HG03139 (cell line): ENCODE measurements around the gene FAN1.

Experiments
- ATAC-seq: cut with Tn5 transposase; IDR thresholded peaks from one replicate; pipeline ENCODE4 v1.9.1; 2021; ENCODE audit not compliant: unreplicated experiment

Gene FAN1

DNA sequence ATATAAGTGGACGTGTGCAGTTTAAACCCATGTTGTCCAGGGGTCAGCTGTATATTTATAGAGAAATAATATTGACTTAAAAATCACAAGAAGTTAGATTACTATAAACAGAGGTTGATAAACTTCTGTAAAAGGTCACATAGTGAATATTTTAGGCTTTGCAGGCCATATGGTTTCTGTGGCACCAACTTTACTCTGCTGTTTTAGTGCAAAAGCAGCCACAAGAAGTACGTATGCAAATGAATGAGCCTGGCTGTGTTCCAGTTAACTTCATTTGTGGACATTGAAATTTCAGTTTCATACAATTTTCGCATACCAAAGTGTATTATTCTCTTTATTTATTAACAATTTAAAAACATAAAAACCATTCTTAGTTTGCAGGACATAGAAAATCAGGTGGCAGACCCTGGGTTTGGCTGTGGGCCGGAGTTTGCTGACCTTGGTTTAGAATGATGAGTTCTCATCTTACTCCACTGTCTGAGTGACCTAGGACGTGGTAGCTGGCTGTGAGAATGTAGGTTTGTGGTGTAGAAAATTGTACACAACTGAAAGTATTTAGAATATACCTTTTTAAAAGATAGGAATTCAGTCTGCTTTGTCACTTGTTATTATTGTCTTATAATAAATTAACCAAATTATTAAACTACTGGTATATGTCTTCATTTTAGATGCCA, 16.3 kb downstream of the FAN1 start:
- ATAC-seq = no peak

DNA sequence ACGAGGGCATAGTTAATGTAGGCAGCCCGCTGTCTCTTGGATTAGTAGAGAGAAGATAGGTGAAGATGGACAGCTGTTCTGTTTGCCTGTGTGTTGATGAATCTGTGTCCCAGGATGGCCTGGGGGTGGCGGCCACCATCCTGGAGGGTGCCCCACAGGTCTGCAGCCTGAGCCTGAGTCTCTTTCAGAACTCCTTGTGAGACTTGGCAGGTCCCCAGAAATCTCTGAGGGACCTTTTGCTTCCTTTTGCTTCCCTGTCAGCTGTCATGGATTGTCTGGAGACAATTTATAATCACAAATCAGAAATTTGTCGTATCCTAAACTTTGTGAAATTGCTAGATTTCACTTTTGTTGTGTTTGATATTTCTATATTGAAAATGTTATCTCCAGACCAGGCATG, 17.4 kb downstream of the FAN1 start:
- no peak for ATAC-seq

DNA sequence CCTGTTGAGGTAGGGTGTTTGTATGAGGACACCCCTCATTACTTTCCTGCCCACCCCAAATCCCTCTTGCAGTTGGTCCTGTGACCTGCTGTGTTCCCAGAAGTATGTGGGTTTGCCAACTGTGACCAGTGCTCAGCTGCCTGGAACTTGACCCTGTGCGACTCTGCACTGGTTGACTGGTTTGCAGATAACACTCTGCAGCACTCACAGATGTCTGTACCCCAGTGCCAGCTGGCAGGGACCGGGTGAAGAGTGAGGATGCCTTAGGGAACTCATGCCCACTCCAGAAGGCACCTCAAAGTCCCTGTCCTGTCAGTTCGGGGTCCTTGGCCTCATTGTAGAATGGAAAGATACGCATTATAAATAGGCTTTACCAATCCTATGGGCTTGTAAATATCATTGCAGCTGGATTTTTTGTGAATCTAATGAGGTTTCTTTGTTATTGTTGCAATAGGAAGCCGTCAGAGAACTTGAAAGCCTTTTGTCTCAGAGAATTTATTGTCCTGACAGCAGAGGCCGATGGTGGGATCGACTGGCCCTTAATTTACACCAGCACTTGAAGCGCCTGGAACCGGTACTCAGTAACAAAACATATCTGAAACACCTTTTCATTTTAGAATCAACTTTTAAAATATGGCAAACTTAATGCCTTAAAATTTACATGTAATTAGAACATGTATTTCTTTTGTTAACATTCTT, 18.2 kb downstream of the FAN1 start:
- ATAC-seq = no peak

DNA sequence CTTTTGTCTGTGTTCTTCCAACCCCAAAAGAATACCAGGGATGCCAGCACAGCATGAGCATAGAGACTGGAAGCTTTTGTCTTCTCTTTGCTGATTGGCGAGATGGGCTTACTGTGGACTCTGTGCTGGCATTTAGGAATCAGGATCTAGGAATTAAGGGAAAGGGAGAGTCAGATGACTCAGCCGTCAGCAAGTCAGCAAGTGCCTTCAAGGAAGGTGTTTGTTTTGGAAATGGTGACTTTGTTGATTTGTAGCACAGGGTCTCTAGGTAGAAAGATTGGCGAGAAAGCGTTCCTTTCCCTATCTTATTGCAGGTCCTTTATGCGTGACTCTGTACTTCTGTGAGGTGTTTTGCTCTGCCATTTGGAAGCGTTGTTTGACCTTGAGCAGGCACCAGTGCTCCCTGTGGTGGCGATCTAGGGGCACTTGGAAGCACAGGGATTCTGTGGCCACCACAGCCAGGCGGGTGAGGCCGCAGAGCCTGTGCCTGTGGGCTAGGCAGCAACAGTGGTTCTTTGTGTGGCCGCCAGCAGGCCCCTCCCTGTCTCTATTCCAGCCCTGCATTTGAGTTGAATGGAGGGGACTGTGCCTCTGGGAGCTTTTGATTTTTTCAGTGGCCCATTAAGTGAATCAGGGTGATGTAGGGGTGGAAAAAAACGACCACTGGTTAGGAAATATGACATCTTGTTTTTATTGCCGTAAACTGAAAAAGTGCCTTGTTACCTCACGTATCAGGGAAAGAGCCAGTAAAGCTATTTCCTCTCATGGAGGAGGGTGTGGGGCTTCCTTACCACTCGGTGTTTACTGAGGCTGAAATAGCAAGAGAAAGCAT, 19.0 kb downstream of the FAN1 start:
- ATAC-seq = no peak

DNA sequence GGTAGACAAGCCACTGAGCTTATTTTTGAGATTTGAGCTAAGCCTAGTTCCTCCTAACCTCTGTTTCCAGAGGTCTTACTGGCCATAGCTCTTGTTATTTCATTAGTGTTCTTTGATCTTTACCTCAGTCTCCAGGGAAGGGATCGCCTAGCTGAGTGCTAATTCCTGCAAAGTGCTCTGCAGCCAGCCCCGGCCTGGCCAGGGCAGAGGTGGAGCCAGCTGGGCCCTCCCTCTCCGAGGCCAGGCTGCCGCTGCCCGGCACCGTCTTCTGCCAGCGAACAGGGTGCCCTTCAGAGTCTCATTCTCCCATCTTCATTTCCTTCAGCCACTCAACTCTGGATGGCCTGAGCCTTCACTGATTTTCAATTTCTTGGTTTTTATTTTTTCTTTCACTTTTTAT, 19.7 kb downstream of the FAN1 start:
- no peak for ATAC-seq

DNA sequence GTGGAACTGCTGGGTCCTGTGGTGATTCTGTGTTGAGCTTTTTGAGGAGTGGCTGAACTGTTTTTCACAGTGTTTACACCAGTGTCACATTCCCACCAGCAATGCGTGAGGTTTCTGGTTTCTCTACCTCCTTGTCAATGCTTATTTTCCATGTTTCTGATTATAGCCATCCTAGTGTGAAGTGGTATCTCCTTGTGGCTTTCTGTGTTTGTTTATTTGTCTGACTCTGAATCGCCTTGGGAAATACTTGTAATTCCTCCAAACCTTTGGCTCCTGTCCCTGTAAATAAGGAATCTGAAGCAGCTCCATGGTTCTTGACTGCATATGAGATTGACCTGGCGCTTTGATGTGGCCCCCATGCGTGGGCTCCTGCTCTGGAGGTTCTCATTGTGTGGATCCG, 20.6 kb downstream of the FAN1 start:
- no peak for ATAC-seq

DNA sequence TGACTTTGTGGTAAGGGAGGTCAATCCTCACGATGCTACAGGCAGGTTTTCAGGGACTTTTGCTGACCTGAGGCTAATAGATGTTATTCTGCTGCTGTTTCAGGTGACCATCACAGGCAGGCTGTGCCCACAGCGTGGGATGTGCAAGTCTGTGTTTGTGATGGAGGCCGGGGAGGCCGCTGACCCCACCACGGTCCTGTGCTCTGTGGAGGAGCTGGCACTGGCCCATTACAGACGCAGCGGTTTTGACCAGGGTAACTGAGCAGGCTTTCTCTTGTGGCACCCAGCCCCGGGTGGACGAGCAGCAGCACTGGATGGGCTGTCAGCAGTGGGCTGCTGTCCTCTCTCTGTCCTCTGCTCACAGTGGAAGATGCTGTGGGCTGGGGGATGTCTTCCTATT, 22.0 kb downstream of the FAN1 start:
- no peak for ATAC-seq

DNA sequence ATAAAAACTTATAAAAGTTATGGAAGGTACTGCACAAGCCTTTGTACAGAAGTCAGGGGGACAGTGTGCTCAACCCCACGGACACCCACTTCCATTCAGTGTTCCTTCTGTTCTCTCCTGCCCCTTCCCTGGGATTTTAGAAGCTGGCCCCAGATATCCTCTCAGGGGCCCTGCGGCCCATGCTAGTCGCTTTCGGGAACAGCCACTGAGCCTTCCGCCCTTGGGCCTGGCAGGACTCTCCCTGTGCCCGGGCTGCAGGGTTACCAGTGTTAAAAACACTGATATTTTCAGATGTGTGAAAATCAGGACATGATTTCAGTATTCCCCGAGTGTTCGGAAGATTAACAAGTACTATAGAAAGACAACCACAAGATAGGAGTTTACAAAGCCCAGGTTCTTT, 22.4 kb downstream of the FAN1 start:
- no peak for ATAC-seq

DNA sequence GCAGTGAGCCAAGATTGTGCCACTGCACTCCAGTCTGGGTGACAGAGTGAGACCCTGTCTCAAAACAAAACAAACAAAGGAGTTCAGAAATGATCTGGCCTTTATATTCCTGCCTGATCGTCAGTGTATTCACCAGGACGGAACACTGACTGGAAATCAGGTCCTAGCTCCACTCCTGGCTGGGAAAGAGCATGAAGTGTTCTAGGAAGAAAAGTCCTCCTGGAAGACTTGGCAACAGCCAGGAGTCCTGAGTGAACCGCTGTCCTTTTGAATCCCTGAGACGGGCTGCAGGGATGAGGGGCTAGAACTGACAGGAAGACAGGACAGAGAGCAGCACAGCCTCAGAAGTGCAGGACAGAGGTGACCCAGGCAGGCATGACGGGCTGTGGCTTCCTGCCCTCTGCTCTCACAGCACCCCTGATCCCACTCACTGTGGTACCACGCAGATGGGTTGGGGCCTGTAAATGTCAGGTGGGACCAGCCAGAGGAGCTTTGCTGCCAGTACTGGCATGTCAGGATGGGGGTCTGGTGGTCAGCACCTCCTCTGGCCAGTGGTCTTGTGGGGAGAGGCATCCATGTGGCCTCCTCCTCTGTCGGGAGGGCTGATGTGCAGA, 23.5 kb downstream of the FAN1 start:
- ATAC-seq = no peak

DNA sequence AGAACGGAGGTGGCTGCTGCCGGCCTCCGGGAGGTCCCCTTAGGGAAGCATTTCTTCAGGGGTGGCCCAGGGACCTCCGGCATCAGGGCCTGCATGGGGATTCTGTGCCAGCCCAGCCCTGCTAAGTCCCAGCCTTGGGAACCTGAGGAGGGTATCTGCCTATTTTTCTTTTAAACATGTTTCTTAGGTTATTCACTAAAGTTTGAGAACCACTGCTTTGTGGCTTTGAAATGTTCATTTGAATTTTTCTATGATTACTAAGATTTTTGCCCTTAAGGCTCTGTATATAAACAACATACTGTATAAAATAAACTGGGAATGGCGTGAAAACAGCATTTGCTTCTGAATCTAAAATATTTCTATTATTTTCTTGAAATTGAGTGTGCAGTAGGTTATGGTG, 24.4 kb downstream of the FAN1 start:
- ATAC-seq = no peak

DNA sequence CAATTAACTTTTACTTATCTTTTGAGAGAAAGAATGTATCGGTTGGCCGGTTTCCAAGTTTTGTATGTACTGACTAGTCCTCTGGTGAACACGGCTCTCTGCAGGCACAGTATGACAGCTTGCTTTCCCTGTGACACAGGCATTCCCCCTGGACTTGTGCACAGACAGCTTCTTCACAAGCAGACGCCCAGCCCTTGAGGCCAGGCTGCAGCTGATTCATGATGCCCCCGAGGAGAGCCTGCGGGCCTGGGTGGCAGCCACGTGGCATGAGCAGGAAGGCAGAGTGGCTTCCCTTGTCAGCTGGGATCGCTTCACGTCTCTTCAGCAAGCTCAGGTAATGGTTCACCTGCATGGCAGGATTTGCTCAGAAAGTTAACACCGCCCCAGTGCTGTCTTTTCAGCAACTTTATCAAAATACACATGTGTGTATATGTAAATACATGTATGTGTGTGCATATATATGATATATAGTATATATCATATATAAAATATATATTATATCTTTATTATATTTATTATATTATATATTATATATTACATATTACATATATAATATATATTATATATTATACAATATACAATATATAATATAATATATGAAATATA, 25.5 kb downstream of the FAN1 start:
- no peak for ATAC-seq

DNA sequence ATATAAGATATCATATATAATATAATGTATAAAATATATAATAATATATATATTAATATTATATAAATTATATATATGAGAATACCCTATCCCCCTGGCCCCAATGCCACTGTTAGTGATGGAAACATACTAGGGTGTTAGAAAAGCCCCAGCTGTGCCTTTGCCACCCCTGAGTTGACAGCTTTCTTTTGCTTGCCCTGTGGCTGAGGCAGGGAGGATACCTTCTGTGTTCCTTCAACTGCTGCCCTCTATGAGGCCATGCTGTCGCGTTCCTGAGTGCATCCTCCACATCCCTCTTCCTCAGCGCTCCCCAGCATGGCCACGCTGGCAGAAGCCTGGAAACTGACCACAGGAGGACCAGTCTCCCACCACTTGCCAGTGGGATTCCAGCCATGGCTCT, 26.3 kb downstream of the FAN1 start:
- ATAC-seq = no peak

DNA sequence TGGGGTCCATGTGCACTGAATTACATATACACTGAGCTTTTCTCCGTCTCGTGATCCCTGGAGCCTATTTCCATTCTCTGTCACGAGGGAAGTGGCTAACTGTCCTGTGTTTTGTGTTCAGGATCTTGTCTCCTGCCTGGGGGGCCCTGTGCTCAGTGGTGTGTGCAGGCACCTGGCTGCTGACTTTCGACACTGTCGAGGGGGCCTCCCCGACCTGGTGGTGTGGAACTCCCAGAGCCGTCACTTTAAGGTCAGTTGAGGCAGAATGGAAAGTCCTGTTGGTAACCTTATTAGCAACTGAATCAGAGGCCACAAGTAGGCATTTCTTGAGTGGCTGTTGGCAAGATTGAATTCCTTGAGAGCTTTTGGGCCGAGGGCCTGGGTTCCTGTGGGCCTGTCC, 26.7 kb downstream of the FAN1 start:
- ATAC-seq = no peak

DNA sequence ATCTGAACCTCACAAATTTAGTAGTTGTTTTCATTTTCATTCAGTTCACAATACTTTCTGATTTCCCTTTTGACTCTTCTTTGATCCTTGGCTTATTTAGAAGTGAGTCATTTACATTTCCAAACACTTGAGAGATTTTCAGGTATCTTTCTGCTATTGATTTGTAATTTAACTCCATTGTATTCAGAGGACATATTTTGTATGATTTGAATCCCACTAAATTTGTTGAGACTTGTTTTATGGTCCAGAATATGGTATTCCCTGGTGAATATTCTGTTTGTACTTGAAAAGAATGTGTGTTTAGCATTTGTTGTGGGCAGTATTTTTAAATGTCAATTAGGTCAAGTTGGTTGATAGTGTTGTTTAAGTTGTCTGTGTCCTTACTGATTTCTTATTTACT, 29.6 kb downstream of the FAN1 start:
- no peak for ATAC-seq

DNA sequence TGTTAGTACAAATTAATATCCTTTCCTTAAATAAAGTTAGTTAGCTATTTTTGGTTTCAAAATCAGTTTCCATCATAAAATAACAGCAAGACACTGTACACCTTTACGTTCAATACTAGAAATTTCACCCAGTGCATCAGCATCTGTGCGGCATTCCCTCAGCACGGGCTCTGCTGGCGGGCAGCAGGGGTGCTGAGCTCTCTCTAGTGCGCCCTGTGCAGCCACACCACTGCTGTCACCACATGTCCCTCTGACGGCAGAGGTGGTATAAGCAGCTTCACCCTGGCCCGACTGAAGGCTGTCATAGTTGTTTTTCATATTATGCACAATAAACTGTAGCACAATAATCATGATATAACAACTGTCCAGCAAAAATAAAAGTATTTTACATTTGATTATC, 35.4 kb downstream of the FAN1 start:
- ATAC-seq = no peak

DNA sequence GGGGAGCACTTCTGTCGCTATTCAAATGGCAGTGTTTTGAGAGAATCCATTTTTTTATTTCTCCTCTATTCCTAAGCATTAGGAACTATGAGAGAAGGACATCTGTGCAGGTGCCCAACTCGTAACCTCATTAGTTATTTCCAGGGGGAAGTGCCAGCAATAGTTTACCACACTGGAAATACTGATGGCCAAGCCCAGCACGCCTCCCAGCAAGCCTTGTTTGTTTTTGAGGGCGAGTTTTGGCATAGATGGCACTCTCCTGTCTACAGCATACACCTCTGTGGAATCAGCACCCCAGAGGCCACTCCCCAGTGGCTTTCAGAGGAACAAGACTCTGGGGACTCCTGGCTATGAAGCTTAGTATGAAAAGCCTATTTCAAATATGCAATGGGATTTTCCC, 36.6 kb downstream of the FAN1 start:
- ATAC-seq = no peak

DNA sequence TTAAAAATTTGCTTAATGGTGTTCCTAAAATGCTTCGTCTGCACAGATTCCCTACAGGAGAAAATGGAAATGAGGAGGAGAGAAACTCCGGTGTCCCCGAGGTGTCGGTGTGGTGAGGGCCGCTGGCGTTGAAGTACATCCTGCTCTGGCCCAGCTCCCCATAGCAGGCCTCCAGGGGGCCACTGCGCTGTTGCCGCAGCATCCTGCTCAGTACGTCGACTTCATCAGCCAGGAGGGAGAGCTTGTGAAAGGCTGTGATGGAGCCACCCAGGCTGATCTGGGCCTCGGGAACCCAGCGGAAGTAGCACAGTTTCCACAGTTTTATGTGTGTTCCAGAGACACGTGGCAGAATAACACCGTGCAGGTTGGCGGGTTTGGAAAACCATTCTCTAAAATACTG, 37.8 kb downstream of the FAN1 start:
- no peak for ATAC-seq

DNA sequence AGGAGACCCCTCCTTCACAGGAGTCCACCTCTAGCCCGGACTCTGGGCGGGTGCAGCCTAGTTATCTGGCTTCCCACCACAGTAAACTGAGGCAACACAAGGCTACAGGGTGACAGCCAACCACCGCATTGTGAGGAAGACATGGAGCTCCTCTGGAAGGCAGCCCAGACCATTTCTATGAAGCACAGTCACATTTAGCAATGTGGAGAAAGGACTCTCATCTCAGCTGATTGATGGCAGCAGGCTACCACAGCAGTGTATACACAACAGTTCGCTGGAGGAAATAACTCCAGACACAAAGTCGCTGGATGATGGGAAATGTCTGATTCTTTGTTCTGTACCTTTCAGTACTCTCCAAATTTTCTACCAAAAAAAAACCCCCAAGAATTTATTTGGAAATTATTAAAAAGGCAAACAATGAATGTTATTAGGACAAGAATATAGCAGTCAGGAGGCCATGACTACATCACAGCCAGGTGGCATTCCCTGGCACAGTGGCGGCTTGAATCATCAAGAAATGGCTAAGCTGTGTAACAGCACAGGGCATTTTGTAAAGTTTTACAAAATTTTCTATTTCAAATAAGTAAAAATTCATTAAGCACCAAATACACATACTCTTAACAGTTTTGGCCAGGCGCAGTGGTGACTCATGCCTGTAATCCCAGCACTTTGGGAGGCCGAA, 40.1 kb downstream of the FAN1 start:
- ATAC-seq = no peak

DNA sequence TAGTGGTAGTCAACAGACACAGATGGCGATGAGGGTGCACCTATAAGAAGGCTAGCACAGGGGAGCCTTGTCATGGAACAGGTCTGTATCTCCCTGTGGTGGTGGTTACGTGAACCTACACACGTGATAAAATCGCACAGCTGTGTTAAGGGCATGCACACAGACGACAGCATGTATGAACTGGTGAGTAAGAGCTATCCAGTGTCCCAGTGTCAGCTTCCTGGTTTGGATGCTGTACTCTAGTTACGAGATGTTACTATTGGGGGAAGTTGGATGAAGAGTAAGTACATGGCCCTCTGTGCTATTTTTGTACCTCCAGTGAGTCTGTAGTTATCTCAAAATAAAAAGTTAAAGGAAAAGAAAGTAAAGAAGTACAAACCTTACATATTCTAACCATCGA, 49.5 kb downstream of the FAN1 start:
- ATAC-seq = no peak

DNA sequence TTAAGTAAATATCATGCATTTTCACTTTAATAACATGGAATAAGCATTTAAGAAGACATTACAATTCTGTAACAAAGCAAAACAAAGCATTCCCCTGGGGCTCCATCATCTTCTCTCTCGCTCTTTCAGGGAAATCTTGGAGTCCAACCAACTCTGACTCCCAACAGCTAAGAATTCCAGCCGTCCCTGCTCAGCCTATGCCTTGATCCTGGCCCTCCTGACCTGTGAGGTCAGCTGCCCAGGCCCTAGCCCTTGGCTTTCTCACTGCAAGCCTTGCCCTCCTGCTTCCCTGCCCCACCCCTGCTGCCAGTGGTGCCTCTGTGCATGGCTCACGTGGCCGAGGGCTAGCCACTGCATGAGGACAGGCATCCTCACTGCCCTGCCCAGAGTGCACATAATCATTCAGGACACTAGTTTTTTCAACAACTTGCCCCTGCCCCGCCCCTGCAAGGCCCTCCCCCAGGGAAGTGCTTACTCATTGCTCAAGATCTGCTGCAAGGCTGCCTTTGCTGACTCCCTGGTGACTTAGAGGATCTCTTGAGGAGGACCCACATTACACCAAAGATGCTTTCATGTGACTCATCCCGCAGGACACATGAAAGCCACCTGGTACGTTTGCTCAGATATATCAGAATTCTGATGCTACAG, 50.1 kb downstream of the FAN1 start:
- no peak for ATAC-seq
